ENCODE measurements around the gene PREP.

Gene PREP

GRCh38 chr6:105304825-105305224 lies 98.1 kb downstream of the PREP start:
- DNase-seq: no peak

- DNase-seq: no peak
Measured at GRCh38 chr6:105304366-105304765, 98.5 kb downstream of the PREP start.

- DNase-seq: no peak
Measured at GRCh38 chr6:105302617-105303128, 100.2 kb downstream of the PREP start.

- no peak for DNase-seq
Measured at GRCh38 chr6:105301756-105302616, 100.9 kb downstream of the PREP start.

- DNase-seq: no peak
Measured at GRCh38 chr6:105301072-105301503, 101.8 kb downstream of the PREP start.

GRCh38 chr6:105300090-105300489 lies 102.8 kb downstream of the PREP start:
- no peak for DNase-seq

- DNase-seq: no peak
Measured at GRCh38 chr6:105294129-105294528, 108.8 kb downstream of the PREP start.

GRCh38 chr6:105292689-105293339 lies 110.1 kb downstream of the PREP start:
- DNase-seq: no peak

GRCh38 chr6:105291525-105291924 lies 111.4 kb downstream of the PREP start:
- no peak for DNase-seq

- no peak for DNase-seq
Measured at GRCh38 chr6:105282631-105283585, 120.0 kb downstream of the PREP start.

GRCh38 chr6:105280033-105280432 lies 122.8 kb downstream of the PREP start:
- no peak for DNase-seq

GRCh38 chr6:105279463-105279862 lies 123.4 kb downstream of the PREP start:
- DNase-seq: no peak

GRCh38 chr6:105278813-105279212 lies 124.1 kb downstream of the PREP start:
- DNase-seq: no peak

- no peak for DNase-seq
Measured at GRCh38 chr6:105278035-105278434, 124.8 kb downstream of the PREP start.

GRCh38 chr6:105276374-105276773 lies 126.5 kb downstream of the PREP start:
- no peak for DNase-seq

- DNase-seq: no peak
Measured at GRCh38 chr6:105275542-105275941, 127.3 kb downstream of the PREP start.

- DNase-seq: no peak
Measured at GRCh38 chr6:105274678-105275077, 128.2 kb downstream of the PREP start.

- DNase-seq: no peak
Measured at GRCh38 chr6:105273589-105273988, 129.3 kb downstream of the PREP start.

- no peak for DNase-seq
Measured at GRCh38 chr6:105272786-105273185, 130.1 kb downstream of the PREP start.

- no peak for DNase-seq
Measured at GRCh38 chr6:105270511-105270910, 132.4 kb downstream of the PREP start.

- DNase-seq: no peak
Measured at GRCh38 chr6:105269390-105269789, 133.5 kb downstream of the PREP start.

- no peak for DNase-seq
Measured at GRCh38 chr6:105263685-105264610, 138.9 kb downstream of the PREP start.

Measured in stimulated activated naive CD4-positive, alpha-beta T cell treated with Interleukin-2 at 50 U/mL for 16 hours (primary cell).